Left kidney (tissue), 2 donors: Measurements from ENCODE around the gene RABEP2. TPM values are rescaled to one million over a fixed set of nuclear protein-coding genes. Genes with fewer than 3 reads are reported as not detected.
"Not testable (repeated sequence)": the region's sequence is repeated elsewhere in the genome, so short reads cannot be mapped to it uniquely, and the experiment has no call there.

ENCODE experiments used
- DNase-seq: peaks from one replicate; pipeline ENCODE4 v3.0.0-alpha.2; 2013
- polyA plus RNA-seq: library from polyadenylated mRNA; unstranded; fragments of 120-200 nt; gene quantifications from one replicate; pipeline ENCODE4 v1.2.1, GENCODE V29; 2013; ENCODE audit not compliant: insufficient read length

The RABEP2 gene
- polyA plus RNA-seq, 1 donor = 23.3 TPM

- no peak for DNase-seq
These were observed 21.5 kb downstream of the RABEP2 start for GRCh38 chr16:28903344-28904042.

DNA sequence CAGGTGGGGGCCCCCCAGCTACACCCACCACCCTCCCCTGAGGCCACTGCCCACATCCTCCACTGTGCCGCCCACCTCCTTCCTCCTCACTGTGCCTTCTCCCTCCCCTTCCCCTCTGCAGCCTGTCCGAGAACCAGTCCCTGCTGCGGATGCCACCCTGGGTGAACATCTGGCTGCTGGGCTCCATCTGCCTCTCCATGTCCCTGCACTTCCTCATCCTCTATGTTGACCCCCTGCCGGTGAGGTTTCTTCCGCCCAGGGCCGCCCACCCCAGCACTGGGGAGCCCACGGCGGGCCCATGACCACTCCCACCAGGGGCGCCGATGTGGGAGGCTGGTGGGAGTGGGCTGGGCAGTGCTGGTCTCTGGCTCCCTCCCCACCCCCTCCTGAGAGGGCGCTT is 22.1 kb downstream of the RABEP2 start:
- no peak for DNase-seq

DNA sequence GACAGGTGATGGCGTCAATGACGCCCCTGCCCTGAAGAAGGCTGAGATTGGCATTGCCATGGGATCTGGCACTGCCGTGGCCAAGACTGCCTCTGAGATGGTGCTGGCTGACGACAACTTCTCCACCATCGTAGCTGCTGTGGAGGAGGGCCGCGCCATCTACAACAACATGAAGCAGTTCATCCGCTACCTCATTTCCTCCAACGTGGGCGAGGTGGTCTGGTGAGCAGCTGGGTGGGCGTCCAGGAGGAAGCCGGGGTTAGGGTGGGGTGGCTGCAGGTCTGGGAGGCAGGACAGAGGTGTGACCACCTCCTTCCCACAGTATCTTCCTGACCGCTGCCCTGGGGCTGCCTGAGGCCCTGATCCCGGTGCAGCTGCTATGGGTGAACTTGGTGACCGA is 23.2 kb downstream of the RABEP2 start:
- DNase-seq = no peak

- DNase-seq = no peak
These were observed 24.4 kb downstream of the RABEP2 start for GRCh38 chr16:28900601-28901000.

GRCh38 chr16:28899882-28900590 is 25.0 kb downstream of the RABEP2 start:
- no peak for DNase-seq

DNA sequence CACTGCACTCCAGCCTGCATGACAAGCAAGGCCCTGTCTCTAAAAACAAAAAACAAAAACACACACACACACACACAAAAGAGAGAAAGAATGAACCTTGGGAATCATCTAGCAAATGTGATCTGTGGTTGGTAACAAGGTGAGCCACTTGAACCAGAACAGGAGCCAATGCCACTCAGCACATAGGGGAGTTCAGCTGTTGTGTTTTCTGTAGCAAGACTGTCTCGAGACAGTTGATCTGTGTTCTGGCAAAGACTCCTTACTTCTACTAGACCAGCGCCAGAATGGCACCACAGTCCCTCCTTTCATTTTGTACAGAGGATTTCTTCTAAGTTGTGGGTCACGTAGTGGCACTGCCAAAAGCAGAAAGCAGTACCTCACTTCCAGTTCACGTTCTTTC is 26.1 kb downstream of the RABEP2 start:
- no peak for DNase-seq

DNA sequence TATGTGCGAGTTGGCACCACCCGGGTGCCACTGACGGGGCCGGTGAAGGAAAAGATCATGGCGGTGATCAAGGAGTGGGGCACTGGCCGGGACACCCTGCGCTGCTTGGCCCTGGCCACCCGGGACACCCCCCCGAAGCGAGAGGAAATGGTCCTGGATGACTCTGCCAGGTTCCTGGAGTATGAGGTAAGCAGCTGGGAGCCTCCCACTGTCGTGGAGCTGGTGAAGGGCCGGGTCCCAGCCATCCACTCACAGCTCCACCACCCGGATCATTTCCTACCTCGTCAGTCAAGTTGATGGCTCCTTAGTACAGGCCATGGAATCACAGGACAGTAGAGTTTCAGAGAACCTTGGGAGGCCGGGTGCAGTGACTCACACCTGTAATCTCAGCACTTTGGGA is 26.8 kb downstream of the RABEP2 start:
- no peak for DNase-seq

DNA sequence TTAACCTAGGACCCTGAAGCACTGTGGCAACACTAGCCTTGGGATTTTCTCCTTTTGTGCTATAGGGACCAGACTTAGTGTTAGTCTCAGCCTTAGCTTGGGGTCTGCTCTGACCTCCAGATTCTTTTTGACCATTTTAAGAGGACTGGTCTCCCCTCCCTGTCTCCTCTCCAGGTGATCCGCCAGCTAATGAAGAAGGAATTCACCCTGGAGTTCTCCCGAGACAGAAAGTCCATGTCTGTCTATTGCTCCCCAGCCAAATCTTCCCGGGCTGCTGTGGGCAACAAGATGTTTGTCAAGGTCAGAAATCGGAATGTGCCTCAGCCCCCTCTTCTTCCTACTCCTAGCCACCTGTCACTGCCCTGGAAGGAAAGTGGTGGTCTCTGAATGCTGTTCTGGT is 27.2 kb downstream of the RABEP2 start:
- DNase-seq = no peak

GRCh38 chr16:28895609-28896008 is 29.4 kb downstream of the RABEP2 start:
- DNase-seq = no peak

- no peak for DNase-seq
These were observed 31.7 kb downstream of the RABEP2 start for GRCh38 chr16:28893291-28893690.

DNA sequence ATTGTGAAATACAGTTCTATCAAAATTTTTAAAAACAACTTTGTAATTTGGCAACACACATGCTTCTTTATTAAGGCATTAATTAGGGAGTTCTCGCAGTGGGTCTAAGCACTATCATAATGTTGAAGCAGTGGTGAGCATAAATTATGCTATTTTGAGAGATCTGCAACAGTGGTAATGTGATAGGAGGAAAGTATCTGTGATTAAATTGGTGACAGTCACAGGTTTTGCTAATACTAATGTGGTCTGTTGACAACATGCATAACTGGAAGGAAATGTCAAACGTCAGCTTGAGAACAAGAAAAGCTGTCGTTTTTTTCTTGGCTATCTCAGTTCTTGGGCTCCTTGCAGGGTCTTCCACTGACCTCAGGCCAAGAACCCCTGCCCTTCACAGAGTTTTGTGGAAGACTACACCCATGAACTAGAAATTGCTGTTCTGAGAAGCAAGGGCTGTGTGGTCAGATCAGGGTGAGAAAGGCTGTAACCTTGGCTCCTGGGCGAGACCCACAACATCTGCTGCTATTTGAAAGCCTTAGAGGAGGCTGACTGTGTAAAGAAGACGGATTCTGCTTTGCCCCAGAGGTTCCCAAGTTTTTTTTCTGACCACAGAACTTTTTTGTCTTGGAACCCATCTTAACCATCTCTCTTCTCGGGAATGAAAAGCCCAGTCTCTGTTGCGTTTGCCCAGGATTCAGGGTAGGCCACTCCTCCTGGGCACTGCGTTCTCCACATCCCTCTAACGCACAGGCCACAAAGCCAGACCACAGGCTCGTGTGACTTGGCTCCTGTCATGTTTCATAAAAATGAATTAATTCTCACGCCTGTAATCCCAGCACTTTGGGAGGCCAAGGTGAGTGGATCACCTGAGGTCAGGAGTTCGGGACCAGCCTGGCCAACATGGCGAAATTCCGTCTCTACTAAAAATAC is 32.8 kb downstream of the RABEP2 start:
- no peak for DNase-seq

GRCh38 chr16:28890355-28890754 is 34.7 kb downstream of the RABEP2 start:
- not testable (repeated sequence) for DNase-seq

- DNase-seq = no peak
These were observed 38.1 kb downstream of the RABEP2 start for GRCh38 chr16:28886945-28887344.

DNA sequence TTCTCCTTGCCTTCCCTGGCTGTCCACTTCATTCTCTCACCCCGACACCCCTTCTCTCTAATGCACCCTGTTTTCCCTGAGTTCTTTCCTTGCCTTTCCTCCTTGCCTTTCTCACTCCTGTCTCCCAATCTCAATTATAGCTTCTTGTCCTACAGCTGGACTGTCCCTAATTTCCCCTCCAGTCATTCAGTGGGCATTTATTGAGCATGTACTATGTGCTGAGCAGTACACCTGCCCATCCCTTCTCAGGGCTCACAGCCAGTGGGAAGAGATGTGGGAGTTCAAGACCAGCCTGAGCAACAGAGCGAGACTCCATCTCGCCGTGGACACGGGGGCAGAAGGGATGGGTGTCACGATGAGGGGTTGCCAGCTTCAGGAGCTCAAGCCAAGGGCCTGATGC is 41.0 kb downstream of the RABEP2 start:
- no peak for DNase-seq

DNA sequence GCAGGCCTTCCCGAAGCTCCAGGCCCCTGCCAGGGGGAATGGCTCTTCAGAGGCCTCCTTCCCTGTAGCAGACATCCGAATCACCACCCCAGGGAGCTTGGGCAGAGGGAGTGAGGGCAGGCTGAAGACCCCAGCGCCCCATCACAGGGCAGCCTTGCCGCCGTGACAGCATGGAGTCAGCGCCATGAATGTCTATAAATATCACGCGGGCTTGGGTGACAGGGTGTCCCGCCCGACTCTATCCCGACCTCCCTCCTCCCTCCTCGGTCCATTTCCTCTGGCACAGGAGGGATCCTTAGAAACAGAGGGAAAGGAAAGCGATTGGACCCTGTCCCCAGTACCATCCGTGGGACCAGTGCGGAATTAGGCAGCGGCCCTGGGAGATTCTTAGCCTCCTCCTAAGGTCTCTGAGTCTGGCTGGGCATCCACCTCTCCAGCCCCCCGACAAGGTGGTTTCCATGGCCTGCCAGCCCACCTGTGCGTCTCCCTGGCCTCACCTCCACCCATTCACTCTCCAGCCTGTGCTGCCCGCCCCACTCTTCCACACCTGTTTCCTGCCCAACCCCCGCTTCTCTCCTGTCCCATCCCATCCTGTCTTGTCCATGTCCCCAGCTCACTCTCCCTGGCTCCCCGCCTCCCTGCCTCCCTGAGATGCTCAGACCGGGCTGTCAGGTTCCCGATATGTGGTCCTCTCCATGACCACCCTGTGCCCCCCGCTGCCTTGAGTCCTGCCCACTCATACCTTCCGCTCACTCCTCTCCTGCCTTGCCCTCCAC is 41.6 kb downstream of the RABEP2 start:
- no peak for DNase-seq

GRCh38 chr16:28882551-28883160 is 42.4 kb downstream of the RABEP2 start:
- DNase-seq = peak; percentile 72

DNA sequence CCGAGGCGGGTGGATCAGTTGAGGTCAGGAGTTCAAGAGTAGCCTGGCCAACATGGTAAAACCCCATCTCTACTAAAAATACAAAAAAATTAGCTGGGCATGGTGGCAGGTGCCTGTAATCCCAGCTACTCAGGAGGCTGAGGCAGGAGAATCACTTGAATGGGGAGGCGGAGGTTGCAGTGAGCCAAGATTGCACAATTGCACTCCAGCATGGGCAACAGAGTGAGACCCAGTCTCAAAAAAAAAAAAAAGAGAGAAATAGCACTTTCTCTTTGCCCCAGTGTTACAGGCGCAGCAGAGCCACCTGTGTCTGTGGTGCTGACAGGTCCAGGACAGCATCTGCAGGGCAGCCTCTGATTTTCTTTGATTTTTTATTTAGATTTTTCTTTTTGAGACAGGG is 43.5 kb downstream of the RABEP2 start:
- DNase-seq = not testable (repeated sequence)

GRCh38 chr16:28880955-28881354 is 44.1 kb downstream of the RABEP2 start:
- DNase-seq = no peak

GRCh38 chr16:28880589-28880915 is 44.5 kb downstream of the RABEP2 start:
- DNase-seq = no peak

- peak; percentile 89 for DNase-seq
These were observed 45.0 kb downstream of the RABEP2 start for GRCh38 chr16:28879841-28880588.

DNA sequence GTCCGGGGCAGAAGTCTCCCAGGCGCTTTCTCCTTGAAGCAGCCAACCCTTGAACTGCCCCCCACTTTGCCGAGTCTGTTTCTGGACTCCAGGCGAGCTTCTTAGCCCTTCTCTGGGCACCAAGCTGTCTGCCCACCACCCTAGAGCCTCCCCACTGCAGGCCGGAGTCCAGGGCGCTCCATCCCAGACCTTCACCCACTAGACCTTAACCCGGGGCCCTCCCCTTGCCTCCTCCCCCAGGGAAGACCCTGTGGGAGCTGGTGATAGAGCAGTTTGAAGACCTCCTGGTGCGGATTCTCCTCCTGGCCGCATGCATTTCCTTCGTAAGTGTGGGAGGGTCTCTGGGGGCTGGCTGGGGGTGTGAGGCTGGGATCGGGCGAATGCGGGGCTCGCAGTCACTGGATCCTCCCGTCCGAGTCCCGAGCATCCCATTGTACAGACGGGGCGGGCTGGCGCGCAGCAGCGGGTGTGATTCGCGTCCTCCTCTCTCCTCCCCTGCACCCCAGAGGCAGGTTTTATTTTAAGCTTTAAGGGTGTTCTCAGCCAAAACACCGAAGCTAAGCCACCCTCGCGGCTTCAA is 45.7 kb downstream of the RABEP2 start:
- no peak for DNase-seq
